GM21737 (cell line): ENCODE measurements around the gene MCM6.
"Not testable (repeated sequence)": the region's sequence is repeated elsewhere in the genome, so short reads cannot be mapped to it uniquely, and the experiment has no call there.

Experiments used
- ATAC-seq: cut with Tn5 transposase; IDR thresholded peaks from one replicate; pipeline ENCODE4 v1.9.1; 2021; ENCODE audit warnings: mild to moderate bottlenecking, moderate library complexity; ENCODE audit not compliant: unreplicated experiment

Gene MCM6

GRCh38 chr2:135876066-135876711 is at the start of gene MCM6:
MCM6 (minus strand) TSS chr2:135876443; CDS start chr2:135876365, 78 bp downstream.
- ATAC-seq = peak; percentile 92

GRCh38 chr2:135925571-135925970 is 49.3 kb upstream of the MCM6 start:
- no peak for ATAC-seq

- ATAC-seq = no peak
Measured at GRCh38 chr2:135916207-135916606, 40.0 kb upstream of the MCM6 start.

DNA sequence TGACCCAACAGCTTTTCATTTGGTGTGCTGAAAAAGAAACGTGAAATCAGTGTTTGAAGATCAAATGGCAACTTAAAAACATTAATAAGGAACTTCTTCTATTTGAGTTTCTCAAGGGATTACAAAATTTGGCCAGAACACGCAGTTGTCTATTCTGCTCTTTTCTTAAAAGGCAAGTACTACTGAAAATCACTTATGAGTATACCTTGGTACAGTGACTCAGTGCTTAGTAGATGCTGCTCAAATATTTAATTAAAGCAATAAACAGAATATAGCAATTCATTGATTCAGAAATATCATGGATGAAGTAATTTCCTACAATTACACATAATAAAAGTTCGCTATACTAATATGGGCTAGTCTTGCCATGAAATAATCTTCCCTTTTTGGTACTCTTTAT is 38.2 kb upstream of the MCM6 start:
- no peak for ATAC-seq

- ATAC-seq = no peak
Measured at GRCh38 chr2:135913727-135914365, 37.6 kb upstream of the MCM6 start.

DNA sequence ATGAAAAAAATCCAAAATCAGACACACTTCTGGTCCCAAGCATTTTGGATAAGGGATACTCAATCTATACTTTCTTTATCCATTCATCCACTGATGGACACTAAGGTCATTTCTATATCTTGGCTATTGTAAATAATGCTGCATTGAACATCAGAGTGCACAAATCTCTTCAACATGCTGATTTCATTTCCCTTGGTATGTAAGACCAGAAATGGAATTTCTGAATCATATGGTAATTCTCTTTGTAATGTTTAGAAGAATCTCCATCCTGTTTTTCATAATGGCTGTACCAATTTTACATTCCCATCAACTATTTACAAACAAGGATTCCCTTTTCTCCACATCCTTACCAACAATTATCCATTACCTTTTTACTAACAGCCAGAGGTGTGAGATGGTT is 33.7 kb upstream of the MCM6 start:
- no peak for ATAC-seq

- no peak for ATAC-seq
Measured at GRCh38 chr2:135905679-135906078, 29.4 kb upstream of the MCM6 start.

- ATAC-seq = no peak
Measured at GRCh38 chr2:135904341-135904989, 28.2 kb upstream of the MCM6 start.

- no peak for ATAC-seq
Measured at GRCh38 chr2:135903650-135904049, 27.4 kb upstream of the MCM6 start.

GRCh38 chr2:135899567-135899966 is 23.3 kb upstream of the MCM6 start:
- no peak for ATAC-seq

DNA sequence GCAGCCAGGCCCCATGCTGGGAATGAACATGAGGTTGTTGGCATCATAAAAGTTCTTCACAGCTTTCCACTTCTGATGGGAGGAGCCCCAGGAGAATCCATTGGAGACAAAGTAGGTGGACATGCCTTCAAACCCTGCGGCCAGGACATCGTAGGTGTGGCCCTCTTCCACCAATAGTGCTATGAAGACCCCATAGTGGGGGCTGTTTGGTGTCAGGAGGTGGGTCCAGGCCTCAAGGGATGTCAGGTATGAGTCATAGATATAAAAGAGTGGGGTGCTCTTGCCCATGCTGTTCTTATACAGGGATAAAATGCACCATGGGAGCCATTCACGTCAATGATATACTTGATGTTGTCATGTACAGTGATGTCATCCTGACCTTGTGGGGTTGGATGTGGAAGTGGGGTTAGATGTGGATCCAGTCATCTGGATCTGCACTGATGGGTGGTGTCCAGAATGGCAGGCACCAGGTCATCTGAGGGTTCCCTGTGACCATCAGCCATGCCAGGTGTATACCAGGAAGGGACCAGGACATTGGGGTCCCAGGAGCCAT is 22.1 kb upstream of the MCM6 start:
- no peak for ATAC-seq

- ATAC-seq = no peak
Measured at GRCh38 chr2:135894930-135895329, 18.7 kb upstream of the MCM6 start.

- ATAC-seq = no peak
Measured at GRCh38 chr2:135893374-135893794, 17.1 kb upstream of the MCM6 start.

- no peak for ATAC-seq
Measured at GRCh38 chr2:135890835-135891234, 14.6 kb upstream of the MCM6 start.

DNA sequence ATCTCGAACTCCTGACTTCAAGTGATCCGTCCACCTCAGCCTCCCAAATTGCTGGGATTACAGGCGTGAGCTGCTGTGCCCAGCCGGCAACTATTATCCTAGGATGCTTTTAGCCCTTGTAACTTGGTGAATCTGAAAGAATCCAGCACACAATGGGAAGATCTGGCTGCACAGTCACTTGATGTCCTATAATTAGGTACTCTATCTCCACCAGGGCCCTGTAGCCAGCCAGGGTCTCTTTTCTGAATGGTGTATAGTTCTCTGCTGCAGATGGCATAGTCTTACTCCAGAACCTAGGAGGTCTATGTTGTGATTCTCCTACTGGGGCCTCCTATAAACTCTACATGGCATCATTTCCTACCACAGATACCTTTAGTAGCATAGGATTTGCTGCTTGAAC is 13.9 kb upstream of the MCM6 start:
- ATAC-seq = no peak

DNA sequence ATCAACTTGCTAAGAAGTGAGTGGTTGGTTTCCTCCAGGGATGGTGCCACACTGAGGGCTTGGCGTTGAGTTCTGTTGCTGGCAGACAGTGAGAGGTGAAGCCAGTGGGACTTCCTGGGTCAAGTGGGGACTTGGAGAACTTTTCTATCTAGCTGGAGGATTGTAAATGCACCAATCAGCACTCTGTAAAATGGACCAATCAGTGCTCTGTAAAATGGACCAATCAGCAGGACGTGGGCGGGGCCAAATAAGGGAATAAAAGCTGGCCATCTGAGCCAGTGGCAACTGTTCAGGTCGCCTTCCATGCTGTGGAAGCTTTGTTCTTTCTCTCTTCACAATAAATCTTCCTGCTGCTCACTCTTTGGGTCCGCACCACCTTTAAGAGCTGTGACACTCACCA is 12.3 kb upstream of the MCM6 start:
- ATAC-seq = not testable (repeated sequence)

- ATAC-seq = no peak
Measured at GRCh38 chr2:135885709-135886108, 9.5 kb upstream of the MCM6 start.

- ATAC-seq = no peak
Measured at GRCh38 chr2:135882415-135882814, 6.2 kb upstream of the MCM6 start.

DNA sequence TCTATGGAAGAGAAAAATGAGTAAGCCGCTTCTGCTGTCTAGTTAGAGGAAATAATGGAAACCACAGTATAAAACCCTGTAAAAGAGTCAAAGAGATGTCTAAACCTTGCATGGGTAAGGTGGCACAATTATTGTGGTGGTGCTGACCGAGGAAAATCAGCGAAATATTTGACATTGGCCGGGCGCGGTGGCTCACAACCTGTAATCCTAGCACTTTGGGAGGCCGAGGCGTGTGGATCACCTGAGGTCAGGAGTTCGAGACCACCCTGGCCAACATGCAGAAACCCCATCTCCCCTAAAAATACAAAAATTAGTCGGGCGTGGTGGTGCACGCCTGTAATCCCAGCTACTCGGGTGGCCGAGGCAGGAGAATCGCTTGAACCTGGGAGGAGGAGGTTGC is 527 bp upstream of the MCM6 start:
- not testable (repeated sequence) for ATAC-seq

DNA sequence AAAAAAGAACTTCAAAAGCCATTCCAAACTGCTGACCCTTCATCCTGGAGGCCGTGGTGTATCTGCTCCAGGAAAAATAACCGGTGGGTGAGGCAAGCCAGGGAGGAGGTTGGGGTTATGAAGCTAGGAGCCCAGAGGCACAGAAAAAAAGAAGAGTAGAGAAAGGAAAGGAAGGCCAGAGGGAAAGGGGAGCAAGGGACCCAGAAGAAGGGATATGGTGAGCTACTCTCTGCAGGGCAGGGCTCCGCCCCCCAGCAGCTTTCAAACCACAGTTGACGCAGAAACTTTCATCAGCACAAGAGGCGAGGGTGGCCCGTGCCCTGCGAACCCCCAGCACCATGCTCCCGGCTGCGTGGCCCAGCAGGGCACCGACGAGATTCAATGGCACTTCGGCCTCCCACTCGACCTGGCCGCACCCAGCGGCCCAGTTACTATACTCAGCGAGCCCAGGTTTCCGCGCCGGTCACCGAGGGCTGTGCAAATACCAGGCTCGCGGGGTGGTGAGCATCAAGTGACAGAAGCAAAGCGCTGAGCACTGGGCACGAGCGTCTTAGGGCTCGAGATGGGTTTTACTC is 665 bp downstream of the MCM6 start:
- ATAC-seq = peak; percentile 49

DNA sequence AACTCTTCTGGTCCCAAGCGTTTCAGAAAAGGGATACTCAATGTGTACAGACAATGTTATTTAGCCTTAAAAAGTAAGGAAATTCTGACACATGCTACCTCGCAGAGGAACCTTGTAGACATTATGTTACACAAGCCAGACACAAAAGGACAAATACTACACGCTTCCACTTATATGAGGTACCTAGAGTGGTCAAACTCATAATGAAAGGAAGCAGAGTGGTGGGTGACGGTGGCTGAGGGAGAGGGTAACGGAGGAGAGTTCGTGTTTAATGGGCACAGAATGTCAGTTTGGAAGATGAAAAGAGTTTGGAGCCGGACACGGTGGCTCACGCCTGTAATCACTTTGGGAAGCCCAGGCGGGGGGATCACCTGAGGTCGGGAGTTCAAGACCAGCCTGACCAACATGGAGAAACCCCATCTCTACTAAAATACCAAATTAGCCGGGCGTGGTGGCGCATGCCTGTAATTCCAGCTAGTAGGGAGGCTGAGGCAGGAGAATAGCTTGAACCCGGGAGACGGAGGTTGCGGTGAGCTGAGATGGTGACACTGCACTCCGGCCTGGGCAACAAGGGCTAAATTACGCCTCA is 1.4 kb downstream of the MCM6 start:
- no peak for ATAC-seq
